GM21723 (cell line): ENCODE measurements around the gene FBN2.

Source experiments
- ATAC-seq: cut with Tn5 transposase; IDR thresholded peaks from one replicate; pipeline ENCODE4 v1.9.1; 2021; ENCODE audit warnings: mild to moderate bottlenecking, moderate library complexity; ENCODE audit not compliant: unreplicated experiment

Gene FBN2

DNA sequence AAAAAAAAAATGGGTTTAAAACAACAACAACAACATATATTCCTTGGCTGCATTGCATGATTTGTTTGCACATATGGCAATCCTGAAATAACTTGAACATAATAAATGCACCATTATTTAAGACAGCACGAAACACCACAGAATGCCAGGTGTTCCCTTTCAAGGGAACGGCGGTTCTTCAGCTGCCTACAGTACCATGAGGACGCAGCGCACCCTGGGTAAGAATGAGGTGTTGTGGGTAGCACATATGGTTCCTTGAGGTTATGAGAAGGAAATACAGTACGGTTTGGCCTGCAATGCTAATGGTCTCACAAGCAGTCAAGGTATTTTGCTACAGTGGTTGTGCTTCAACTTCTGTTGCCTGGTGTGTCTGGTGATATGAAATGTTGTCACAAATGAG lies 279.7 kb downstream of the FBN2 start:
- ATAC-seq = no peak

DNA sequence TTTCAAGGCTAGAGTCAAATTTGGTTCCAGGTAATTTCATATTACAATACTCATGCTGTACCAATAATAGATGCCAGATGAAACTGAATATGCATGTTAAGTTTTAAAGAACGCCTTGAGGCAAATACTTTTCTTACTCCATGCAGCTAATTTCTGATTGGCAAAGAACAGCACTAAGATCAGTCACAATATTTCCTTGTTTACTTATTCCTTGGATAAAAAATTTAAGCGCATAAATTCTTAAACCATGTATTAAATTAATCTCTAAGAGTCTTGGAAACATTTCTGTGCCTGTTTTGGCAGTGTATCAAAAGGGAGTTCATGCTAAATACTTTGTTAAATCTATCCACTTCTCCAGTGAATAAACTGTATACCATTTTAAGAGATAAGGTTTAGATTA lies 281.0 kb downstream of the FBN2 start:
- ATAC-seq = no peak

- no peak for ATAC-seq
Measured at GRCh38 chr5:128254789-128255188, 283.3 kb downstream of the FBN2 start.

GRCh38 chr5:128253880-128254279 lies 284.2 kb downstream of the FBN2 start:
- no peak for ATAC-seq

- no peak for ATAC-seq
Measured at GRCh38 chr5:128253161-128253560, 284.9 kb downstream of the FBN2 start.

DNA sequence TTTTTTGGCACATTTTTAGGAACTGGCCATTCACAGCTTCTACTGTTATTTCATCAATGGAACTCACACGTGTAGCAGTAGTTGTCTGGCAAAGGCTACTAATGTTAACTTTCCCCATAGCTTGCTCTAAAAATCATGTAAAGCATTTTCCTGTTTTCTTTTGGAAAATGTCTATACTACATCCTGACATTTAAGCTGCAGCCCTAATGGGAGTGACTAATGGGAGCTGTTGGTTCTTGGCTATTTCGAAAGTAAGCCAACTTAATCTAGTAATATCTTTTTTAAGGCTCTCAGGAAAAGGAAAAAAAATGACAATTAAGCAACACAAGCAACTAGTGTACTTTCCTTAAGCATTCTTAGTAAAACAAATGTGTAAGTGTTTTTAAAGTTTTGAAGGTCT lies 285.3 kb downstream of the FBN2 start:
- no peak for ATAC-seq

DNA sequence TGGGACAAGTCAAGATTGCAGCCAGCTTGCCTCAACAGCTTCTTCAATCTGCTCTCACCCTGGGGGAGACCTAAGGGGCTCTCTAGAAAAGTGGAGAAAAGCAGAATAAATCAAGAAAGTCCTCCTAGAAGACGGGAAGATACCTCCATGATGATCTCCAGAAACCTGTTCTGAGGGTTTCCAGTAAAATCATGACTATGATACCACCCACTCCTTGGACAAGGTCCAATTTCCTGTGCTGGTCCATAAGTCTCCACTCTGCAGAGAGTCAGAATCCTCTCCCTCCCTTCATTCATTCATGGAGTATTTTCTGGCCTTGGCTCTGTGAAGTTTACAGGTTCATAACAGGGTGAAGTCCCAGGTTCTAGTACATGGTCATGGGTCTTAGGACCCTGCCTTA lies 285.8 kb downstream of the FBN2 start:
- ATAC-seq = no peak

GRCh38 chr5:128245974-128246373 lies 292.1 kb downstream of the FBN2 start:
- ATAC-seq = no peak

- ATAC-seq = no peak
Measured at GRCh38 chr5:128243958-128244582, 294.0 kb downstream of the FBN2 start.

DNA sequence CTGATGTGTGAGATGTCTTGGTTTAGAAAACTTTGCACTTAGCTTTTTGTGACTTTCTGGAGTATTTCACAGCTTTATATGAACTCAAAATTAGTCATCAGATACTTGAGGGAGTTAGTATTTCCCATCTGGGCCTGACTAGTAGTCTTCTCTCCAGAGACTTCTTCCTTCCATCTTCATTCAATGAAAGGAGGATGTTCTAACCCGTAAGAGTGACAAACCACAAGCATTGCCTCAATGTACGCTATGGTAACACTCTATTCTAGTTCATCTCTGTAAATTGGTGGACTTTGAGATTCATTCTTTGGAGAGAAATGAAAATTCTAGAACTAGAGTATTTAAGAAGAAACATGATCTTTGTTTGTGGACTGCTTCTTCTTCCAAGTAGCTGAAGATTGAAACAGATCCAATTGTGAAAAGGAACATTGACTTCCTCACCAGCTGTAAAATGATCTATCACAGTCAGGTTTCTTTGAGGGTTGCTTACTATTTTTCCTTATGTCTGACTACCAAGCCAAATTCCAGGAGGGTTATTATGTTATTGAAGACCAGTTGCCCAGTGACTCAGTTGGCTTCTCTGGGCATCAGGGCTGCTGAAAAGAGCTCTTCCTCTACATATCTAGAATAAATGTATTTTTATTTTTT lies 296.9 kb downstream of the FBN2 start:
- no peak for ATAC-seq

GRCh38 chr5:128237546-128237945 lies 300.5 kb downstream of the FBN2 start:
- no peak for ATAC-seq

DNA sequence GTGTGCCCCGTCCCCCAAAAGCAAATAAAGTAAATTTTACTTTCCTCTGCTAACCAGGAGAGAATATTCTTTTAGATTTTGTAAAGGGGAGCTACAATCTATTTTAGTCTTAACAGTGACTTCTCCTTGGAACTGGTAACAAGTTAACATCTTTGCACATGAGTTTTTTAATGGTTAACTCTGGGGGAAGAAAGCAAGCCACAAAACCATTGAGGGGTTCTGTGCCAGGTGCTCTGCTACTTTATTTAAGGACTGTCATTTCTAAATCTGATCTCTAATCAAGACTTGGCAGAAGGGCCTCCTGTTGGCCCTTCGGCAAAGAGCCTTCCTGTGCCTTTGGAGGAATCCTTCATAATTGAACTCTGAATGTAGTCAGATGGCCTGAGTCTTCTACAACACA lies 301.0 kb downstream of the FBN2 start:
- ATAC-seq = no peak

- no peak for ATAC-seq
Measured at GRCh38 chr5:128236334-128236733, 301.7 kb downstream of the FBN2 start.

GRCh38 chr5:128234928-128235641 lies 303.0 kb downstream of the FBN2 start:
- ATAC-seq = no peak

DNA sequence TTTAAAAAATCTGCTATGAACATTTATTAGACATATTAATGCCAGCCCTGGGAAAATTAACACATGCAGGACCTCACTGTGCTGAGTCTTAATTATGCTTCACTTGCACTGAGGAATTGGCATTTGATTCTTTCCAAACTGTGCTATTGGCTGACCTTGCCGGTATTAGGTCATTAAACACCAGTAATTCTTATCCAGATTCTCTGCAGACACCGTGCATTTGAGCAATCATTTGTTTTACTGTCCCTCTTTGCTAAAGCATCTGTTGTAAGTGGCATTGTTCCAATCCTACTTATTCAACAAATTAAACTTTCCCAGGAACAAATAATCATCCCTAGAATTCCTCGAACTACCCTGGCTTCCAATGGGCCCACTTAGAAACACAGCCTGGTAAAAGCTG lies 309.5 kb downstream of the FBN2 start:
- ATAC-seq = no peak

GRCh38 chr5:128228008-128228407 lies 310.0 kb downstream of the FBN2 start:
- no peak for ATAC-seq

DNA sequence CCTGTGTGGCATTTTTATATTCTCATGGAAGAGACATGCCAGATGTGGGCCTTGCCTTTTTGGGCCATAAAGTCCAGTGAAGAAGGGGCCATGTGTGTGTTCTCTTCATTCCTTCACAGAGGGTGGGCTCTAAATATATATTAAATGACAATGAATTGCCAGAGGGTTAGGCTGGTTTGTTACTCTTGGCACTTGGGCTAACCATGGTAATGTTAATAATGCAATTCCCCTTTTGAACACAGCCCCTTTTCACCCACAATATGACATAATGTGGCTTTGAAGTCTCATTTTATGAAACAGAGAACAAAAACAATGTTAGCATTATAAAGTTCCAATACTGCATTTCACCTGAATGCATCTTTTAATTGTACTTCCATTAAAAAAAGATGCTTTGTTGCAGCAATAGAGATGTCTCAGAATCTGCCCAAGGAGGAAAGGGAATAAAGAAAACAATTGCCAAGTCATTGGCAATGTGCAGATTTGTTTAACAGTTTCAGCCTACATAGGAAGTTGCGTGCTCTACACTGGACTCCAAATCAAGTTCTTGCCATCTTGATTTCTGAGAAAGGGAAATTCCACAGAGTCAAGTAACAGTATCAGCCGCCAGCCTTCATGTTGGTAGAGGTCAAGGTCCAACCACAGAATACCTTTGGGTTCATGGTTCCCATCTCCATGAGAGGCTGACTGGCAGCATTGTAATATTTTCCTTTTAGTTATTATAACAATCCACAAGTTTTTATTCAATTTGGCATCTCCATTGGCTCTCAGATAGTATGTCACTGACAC lies 312.6 kb downstream of the FBN2 start:
- no peak for ATAC-seq

DNA sequence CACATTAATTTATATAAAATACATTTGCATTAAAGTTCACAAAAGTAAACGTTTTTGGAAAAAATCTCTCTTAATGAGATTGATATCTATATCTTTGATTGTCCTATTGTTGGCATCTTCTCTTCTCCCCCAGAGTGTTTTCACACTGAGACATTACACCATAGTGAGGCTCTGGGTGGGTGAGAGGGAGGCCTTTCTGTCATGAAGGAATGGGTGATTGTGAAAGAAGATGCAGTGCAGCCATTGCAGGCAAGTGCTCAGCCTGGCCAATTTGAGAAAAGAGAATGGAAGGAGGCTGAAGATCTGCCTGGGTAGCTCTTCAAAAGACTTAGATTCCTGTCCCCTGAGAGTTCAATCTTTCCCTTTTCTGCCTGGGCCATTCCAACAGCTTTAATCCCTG lies 313.7 kb downstream of the FBN2 start:
- no peak for ATAC-seq

DNA sequence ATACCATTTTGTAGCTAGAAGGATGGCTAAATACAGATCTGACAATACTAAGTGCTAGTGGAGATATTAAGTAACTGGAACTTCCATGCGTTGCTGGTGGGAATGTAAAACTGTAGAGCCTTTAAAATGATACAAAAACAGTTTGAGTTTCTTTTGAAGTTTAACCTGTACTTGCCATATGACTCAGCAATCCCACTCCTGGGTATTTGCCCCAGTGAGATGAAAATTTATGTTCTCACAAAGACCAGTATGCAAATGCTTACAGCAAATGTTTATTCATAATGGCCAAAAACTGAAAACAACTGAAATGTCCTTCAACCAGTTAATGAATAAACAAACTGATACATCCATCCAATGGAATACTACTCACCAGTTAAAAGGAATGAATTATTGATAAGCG lies 317.2 kb downstream of the FBN2 start:
- no peak for ATAC-seq

DNA sequence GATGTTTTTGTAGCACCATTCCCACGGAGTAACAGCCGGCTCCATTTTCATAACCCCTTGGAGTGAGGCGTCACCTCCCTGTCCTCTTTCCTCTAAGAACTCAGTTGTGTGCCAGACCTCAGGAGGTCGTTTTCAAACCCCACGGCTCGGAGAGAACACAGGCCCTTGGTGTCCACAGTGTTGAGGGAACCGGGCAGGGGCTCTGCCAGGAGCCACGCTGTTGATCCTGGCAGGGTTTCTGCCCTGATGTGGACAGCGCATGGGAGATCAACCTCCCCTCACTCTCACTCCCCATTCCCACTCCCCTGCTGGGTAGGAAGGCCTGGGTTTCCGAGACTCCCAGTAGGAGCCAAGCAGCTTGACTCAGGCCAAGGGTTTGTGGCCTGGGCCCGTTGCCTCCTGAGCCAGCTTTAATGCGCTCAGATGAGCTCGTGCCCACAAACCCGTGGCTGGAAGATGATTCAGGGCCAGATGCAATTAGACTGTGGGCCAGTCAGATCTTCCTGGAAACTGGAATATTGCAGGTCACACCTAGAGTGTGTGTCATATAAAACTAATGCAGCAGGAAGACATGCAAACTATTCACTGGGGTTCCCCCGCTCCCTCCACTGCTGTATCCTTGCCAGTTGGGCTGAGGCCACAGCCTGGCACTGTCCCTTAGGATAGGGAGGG lies 321.0 kb downstream of the FBN2 start:
- ATAC-seq = no peak

GRCh38 chr5:128216285-128216684 lies 321.8 kb downstream of the FBN2 start:
- no peak for ATAC-seq
